Subcutaneous abdominal adipose tissue (tissue), 5 donors: ENCODE data around the gene TUT4.

Experiments used
- H3K27ac ChIP-seq: one replicate; pipeline ENCODE4 v1.7.0; 2013; ENCODE audit warnings: low read depth, mild to moderate bottlenecking, inconsistent platforms, low read length, moderate library complexity
- H3K27me3 ChIP-seq, 5 donors: one replicate each; pipeline ENCODE4 v1.7.0; 2013; ENCODE audit warnings: low read length in 5 of 5, inconsistent platforms in 1 of 5; ENCODE audit not compliant: control insufficient read depth in 5 of 5, insufficient read depth in 4 of 5
- H3K36me3 ChIP-seq, 5 donors: one replicate each; pipeline ENCODE4 v1.7.0; 2013; ENCODE audit warnings: low read length in 5 of 5; ENCODE audit not compliant: control insufficient read depth in 5 of 5, insufficient read depth in 5 of 5
- H3K4me1 ChIP-seq, 5 donors: one replicate each; pipeline ENCODE4 v1.7.0; 2013; ENCODE audit warnings: low read length in 5 of 5, mild to moderate bottlenecking in 3 of 5, moderate library complexity in 1 of 5; ENCODE audit not compliant: control insufficient read depth in 5 of 5, insufficient read depth in 5 of 5
- H3K4me3 ChIP-seq, 5 donors: one replicate each; pipeline ENCODE4 v1.7.0; 2013; ENCODE audit warnings: low read length in 5 of 5, low read depth in 1 of 5
- H3K9ac ChIP-seq, 5 donors: one replicate each; pipeline ENCODE4 v1.7.0; 2013; ENCODE audit warnings: low read length in 5 of 5, mild to moderate bottlenecking in 4 of 5, moderate library complexity in 3 of 5
- H3K9me3 ChIP-seq, 5 donors: one replicate each; pipeline ENCODE4 v1.7.0; 2013; ENCODE audit warnings: low read length in 5 of 5; ENCODE audit not compliant: control insufficient read depth in 5 of 5
- donor health status: healthy.
- donor health status: healthy.
- donor health status: healthy.
- donor health status: healthy.
- donor health status: healthy.

Gene TUT4

DNA sequence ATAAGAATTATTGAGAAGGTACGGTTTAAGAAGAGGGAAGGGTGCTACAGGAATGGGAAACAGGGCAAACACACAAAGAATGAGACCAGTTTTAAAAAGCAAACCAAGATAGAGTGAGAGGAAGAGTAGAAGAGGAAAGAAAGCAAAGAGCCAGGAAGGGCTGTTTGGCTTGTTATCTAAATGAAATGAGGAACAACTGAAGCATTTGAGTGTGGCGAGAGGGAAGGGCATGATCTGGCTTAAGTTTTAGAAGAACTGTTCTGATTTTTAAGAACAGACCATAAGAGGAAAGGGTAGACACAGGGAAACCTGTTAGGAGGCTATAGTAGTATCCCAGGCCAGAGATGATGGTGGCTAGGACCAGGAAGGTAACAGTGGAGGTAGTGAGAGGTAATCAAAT is 73.8 kb downstream of the TUT4 start:
- no peak overlapping the region for H3K9ac ChIP-seq
- H3K9me3 ChIP-seq, result no peaks in the 10 kb centered on the region
- no peaks in the 10 kb centered on the region for H3K4me1 ChIP-seq
- H3K36me3 ChIP-seq, result peaks cover 8 to 37% (median 24%) of the 10 kb centered on the region in 5 donors
- H3K27me3 ChIP-seq, result no peaks in the 10 kb centered on the region
- H3K27ac ChIP-seq, result no peak overlapping the region
- H3K4me3 ChIP-seq, result no peak overlapping the region

DNA sequence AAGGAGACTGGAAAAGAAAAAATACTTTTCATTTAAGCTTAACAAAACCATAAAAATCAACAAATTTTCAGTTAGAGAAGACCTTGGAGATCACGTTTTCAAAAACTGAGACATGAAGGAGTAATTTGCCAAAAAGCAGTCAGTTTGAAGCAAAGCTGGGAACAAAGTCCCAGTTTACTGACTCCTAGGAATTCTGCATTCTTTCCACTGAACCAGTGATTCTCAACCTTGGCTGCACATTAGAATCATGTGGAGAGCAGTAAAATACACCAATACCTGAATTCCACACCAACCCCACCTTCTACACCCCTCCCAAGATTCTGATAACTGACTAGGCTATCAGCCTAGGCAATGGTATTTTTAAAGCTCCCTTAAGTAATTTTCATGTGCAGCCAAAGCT is 75.0 kb downstream of the TUT4 start:
- H3K4me1 ChIP-seq, result no peaks in the 10 kb centered on the region
- no peaks in the 10 kb centered on the region for H3K27me3 ChIP-seq
- H3K9me3 ChIP-seq, result no peaks in the 10 kb centered on the region
- no peak overlapping the region for H3K4me3 ChIP-seq
- no peak overlapping the region for H3K27ac ChIP-seq
- H3K9ac ChIP-seq, result no peak overlapping the region
- H3K36me3 ChIP-seq, result peaks cover 8 to 37% (median 24%) of the 10 kb centered on the region in 5 donors

DNA sequence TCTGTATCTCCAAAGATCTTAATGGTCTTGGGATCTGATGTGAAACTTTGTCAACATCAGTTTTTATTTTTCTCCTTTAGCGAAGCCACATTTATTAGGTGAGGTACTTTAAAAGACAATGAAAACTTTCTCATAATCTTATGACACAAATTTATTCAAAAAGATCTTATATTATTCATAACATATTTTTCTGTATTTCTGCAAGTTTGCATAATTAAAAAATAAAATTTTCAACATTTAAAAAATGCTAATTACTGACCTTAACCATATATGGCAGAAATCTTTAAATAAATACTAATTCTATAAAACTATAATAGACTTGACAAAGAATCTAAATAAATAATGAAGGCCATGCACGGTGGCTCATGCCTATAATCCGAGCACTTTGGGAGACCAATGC is 75.9 kb downstream of the TUT4 start:
- Histone ChIP-seq H3K4me1 (no peaks in the 10 kb centered on the region), H3K27me3 (no peaks in the 10 kb centered on the region), H3K9me3 (no peaks in the 10 kb centered on the region), H3K27ac (no peak overlapping the region), H3K36me3 (peaks cover 8 to 37% (median 24%) of the 10 kb centered on the region in 5 donors), H3K4me3 (no peak overlapping the region), H3K9ac (no peak overlapping the region)

DNA sequence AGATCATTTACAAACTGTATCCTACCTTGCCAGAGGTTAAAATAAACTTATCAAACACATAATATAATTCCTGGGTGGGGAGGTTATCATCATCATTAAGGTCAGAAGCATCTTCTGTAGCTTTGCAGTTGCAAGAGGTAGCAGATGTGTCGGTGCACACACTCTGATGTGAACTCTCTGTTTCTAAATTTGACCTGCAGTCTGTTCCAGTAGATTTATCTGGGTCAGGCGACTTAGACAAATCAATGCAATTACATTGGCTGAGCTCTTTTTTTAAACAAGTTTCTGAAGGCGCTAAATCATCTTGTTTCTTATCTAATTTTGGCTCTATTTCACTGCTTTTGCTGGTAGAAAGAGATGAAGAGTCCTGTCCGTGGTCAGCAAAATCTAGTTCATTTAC is 78.1 kb downstream of the TUT4 start:
- Histone ChIP-seq H3K36me3 (peaks cover 8 to 24% (median 19%) of the 10 kb centered on the region in 5 donors), H3K9me3 (no peaks in the 10 kb centered on the region), H3K4me1 (no peaks in the 10 kb centered on the region)

DNA sequence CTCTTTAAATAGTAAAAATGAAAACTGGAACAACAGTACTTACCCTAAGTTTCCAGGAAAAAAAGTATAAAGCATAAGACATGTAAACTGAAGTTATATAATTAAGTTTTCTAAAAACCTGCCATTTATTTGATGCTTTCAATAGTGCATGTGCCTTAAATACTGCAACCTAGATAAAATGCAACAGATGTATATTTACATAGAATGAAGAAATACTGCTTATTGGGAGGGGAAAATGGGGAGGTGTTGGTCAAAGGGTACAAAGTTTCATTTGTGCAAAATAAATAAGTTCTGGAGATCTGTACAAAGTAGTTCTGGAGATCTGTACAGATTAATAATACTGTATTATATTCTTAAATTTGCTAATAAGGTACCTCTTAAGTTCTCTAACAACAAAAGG is 79.9 kb downstream of the TUT4 start:
- H3K9me3 ChIP-seq, result no peaks in the 10 kb centered on the region
- H3K4me3 ChIP-seq, result no peak overlapping the region
- peaks cover 8 to 19% (median 16%) of the 10 kb centered on the region in 5 donors for H3K36me3 ChIP-seq
- no peaks in the 10 kb centered on the region for H3K4me1 ChIP-seq
- no peaks in the 10 kb centered on the region for H3K27me3 ChIP-seq
- no peak overlapping the region for H3K27ac ChIP-seq
- H3K9ac ChIP-seq, result no peak overlapping the region

More for the DNA sequence above, 78.1 kb downstream of the TUT4 start:
- Histone ChIP-seq H3K27ac (no peak overlapping the region), H3K9ac (no peak overlapping the region), H3K27me3 (no peaks in the 10 kb centered on the region), H3K4me3 (no peak overlapping the region)

DNA sequence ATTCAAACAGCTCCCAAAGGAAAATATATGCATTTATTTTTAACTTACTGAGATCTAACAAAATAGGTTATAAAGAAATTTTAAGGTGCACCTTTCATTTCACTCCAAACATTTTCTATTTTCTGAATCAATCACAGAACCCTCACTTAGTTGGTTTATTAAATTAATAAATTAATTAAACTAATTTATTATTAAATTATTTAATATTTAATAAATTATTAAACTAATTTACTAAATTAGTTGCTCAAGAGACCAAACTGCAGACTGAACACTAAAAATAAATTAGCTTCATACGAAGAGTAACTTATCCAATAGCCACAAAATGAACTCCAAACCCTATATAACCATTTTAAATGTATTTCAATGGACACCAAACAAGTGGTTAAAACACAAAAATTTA is 80.5 kb downstream of the TUT4 start:
- no peaks in the 10 kb centered on the region for H3K27me3 ChIP-seq
- H3K4me3 ChIP-seq, result no peak overlapping the region
- no peak overlapping the region for H3K9ac ChIP-seq
- H3K36me3 ChIP-seq, result peaks cover 8 to 16% (median 11%) of the 10 kb centered on the region in 5 donors
- H3K9me3 ChIP-seq, result no peaks in the 10 kb centered on the region
- H3K4me1 ChIP-seq, result no peaks in the 10 kb centered on the region
- H3K27ac ChIP-seq, result no peak overlapping the region

DNA sequence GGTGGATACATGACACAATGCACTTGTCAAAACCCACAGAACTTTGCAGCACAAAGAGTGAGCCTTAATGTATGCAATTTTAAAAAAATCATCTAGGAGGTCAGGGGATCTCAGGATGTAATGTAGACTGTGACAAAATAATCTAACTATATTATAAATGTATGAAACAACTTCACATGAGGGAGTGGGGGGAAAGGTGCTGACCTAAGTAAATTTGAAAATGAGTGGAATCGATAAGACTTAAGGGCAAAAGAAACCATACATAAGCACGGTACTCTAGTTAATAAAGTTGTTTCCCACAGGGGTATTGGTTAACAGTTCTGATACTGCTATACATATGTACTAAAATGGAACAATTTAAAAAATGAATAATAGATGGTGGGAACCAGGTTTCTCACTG is 83.8 kb downstream of the TUT4 start:
- H3K27me3 ChIP-seq, result no peaks in the 10 kb centered on the region
- no peak overlapping the region for H3K4me3 ChIP-seq
- no peaks in the 10 kb centered on the region for H3K9me3 ChIP-seq
- H3K36me3 ChIP-seq, result peaks cover 0 to 4% (median 0%) of the 10 kb centered on the region in 5 donors
- H3K4me1 ChIP-seq, result no peaks in the 10 kb centered on the region
- no peak overlapping the region for H3K9ac ChIP-seq
- H3K27ac ChIP-seq, result no peak overlapping the region

DNA sequence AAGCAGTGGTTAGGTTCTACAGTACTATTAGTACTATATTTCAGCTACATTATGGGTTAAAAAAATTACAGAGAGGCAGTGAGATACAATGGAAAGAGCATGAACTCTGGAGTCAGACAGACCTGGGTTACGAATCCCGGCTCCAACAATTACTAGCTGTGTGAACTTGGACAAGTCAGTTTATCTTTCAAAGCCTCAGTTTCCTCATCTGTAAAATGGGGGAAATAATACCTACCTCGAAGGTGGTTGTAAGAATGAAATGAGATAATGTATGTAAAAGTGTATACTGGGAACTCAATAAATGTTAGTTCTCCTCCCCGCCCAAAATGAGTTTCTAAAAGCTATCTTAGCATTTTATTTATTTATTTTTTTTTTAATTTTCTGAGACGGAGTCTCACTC is 89.0 kb downstream of the TUT4 start:
- no peaks in the 10 kb centered on the region for H3K4me1 ChIP-seq
- no peaks in the 10 kb centered on the region for H3K9me3 ChIP-seq
- H3K27ac ChIP-seq, result no peak overlapping the region
- no peak overlapping the region for H3K9ac ChIP-seq
- H3K27me3 ChIP-seq, result no peaks in the 10 kb centered on the region
- H3K36me3 ChIP-seq, result peaks cover 0 to 8% (median 4%) of the 10 kb centered on the region in 5 donors
- H3K4me3 ChIP-seq, result no peak overlapping the region

DNA sequence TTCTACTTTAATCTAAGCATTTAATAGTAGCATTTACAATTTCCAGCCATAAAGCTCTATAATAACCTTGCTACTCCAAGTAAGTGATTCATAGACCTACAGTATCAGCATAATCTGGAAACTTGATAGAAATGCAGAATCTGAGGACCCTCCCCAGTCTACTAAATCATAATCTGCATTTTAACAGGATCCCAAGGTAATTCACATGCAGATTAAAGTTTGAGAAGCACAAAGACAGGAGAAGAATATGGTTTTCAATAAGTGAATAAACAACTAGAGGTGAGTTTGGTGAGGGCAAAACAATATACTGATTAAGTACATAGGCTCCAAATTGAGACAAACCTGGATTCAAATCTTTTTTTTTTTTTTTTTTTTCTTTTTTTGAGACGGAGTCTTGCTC is 91.1 kb downstream of the TUT4 start:
- Histone ChIP-seq H3K27ac (no peak overlapping the region), H3K9ac (peak overlapping the region in 1 of 5 donors; percentile 32), H3K27me3 (no peaks in the 10 kb centered on the region), H3K4me1 (no peaks in the 10 kb centered on the region), H3K9me3 (no peaks in the 10 kb centered on the region), H3K4me3 (no peak overlapping the region), H3K36me3 (peaks cover 0 to 8% (median 5%) of the 10 kb centered on the region in 5 donors)

DNA sequence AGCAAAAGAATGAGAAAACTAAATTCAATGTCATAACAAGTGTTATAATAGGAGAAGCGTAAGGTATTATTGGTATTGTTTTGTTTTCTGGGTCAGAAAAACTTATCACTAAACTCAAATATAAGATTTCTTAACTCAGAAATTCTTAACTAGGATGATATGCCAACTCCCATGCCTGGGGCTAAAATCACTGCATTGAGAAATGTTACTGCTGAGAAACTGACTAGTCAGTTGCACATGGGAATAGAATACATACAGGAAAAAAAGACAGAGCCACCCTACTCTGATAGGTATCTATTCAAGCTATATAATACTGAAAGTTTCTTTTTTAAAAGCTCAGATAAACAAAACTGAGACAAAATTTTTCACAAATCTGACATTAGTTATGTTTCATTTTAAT is 92.2 kb downstream of the TUT4 start:
- peaks cover 1 to 8% (median 6%) of the 10 kb centered on the region in 5 donors for H3K36me3 ChIP-seq
- no peak overlapping the region for H3K4me3 ChIP-seq
- H3K9me3 ChIP-seq, result no peaks in the 10 kb centered on the region
- H3K27me3 ChIP-seq, result no peaks in the 10 kb centered on the region
- no peak overlapping the region for H3K9ac ChIP-seq
- H3K27ac ChIP-seq, result no peak overlapping the region
- no peaks in the 10 kb centered on the region for H3K4me1 ChIP-seq

DNA sequence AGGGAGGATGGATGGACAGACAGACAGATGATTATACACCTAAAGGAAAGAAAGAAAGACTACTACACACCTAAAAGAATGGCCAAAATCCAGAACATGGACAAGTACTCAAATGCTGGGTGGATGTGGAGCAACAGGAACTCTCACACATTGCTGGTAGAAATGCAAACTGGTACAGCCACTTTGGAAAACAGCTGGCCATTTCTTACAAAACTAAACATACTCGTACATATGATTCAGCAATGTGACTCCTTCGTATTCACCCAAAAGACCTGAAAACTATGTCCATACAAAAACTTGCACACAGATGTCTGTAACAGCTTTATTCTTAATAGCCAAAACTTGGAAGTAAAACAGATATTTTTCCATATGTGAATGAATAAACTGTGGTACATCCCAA is 97.2 kb downstream of the TUT4 start:
- no peak overlapping the region for H3K9ac ChIP-seq
- H3K27ac ChIP-seq, result no peak overlapping the region
- no peaks in the 10 kb centered on the region for H3K4me1 ChIP-seq
- no peaks in the 10 kb centered on the region for H3K27me3 ChIP-seq
- no peak overlapping the region for H3K4me3 ChIP-seq
- H3K36me3 ChIP-seq, result peaks cover 0 to 15% (median 3%) of the 10 kb centered on the region in 5 donors
- no peaks in the 10 kb centered on the region for H3K9me3 ChIP-seq
